ENCODE data around the gene DNASE1L2.
A peak's percentile ranks its signal among the peaks of the same experiment; 100 is the strongest.

DNASE1L2 gene

DNA sequence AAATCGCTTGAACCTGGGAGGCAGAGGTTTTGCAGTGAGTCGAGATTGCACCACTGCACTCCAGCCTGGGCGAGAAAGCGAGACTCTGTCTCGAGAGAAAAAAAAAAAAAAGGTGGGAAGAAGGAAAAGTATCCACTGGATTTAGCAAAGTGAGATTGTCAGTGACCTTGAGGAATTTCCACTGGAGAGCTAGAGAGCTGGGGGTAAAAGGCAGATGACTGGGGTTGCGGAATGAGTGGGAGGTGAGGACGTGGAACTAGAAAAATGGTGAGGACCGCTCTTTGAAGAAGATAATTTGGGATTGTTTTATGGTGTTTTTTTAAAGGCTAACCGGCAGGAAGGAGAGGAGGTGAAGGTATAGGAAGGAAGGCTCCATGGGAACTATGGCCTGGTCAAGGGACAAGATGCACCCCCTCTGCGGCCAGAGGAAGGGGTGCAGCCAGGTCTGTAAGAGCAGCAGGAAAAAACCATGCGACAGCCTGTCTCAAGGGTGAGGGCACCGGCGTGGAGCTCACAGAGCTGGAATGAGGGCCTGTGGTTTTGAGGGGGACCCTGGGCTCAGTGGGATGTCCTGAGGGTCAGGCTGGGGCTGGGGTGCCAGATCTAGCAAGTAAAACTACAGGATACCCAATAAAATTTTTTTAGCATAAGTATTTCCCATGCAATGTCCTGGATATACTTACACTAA lies 31.7 kb upstream of the DNASE1L2 start:
- DNase-seq (ENCODE audit: low spot score), result no peak

DNA sequence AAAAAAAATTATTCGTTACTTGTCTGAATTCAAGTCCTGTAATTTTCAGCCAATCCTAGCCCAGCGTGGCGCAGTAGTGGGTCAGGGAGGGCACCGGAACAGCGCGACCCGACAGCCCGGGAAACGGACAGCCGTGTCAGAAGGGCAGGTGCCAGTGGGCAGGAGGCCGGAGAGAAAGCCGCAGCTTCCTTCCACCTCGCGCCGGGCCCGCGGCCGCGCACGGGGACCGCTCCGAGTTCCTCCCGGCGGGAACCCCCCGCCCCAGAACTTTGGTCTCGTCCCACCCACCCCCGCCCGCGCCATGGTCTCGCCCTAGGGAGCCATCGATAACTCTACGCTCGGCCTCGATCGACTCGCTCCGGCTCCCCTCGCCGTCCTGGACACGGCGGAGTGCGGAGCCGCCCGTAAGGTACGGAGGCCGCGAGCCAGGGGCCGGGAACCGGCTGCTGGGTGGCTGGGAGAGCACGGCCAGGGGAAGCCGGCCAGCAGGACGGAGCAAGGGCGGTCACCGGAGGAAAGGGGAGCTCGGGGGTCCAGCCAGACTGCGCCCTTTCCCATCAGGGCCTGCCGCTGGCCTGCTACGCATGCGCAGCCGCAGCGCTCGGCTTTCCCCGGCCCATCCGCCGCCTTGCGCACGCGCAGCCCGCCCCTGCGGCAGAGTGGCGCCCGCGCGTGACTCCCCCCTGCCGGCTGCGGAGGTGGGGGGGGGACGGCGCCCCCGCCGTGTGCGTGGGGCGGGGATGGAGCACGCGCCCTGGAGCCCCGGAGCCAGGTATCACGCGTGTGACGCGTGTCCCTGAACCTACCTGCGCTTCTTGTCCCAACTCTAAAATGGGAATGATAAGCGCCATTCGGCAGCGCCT lies 30.9 kb upstream of the DNASE1L2 start, which contains the start of gene MLST8:
Gene MLST8 (plus strand): TSS at position 351 of the 863 bp plus-strand sequence. CDS start 632 bp downstream, outside the sequence.
- DNase-seq (ENCODE audit: low spot score), result peak; percentile 91

- no peak for DNase-seq (ENCODE audit: low spot score)
These were observed 30.3 kb upstream of the DNASE1L2 start for GRCh38 chr16:2205967-2206313.

GRCh38 chr16:2206420-2206779 lies 29.8 kb upstream of the DNASE1L2 start:
- no peak for DNase-seq (ENCODE audit: low spot score)

DNA sequence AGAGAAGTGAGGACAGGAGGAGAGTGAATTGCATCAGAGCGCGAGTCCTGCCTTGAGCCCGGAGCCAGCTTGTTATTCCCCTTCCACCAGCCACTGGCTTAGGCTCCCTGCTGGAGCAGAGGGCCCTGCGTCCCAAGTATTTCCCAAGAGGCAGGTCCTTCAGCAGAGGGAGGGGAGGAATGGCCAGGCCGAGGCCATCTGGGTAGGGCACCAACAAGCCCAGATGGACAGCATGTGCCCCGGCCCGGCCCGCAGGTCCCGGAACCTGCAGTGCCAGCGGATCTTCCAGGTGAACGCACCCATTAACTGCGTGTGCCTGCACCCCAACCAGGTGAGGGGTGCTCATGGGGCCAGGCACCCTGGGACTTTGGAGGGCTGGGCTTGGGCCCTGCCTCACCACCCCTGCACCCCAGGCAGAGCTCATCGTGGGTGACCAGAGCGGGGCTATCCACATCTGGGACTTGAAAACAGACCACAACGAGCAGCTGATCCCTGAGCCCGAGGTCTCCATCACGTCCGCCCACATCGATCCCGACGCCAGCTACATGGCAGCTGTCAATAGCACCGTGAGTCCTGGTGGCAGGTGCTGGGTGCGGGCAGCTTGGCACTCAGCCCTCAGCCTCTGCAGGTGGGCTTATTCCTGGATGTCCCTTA lies 29.3 kb upstream of the DNASE1L2 start:
- no peak for DNase-seq (ENCODE audit: low spot score)

DNA sequence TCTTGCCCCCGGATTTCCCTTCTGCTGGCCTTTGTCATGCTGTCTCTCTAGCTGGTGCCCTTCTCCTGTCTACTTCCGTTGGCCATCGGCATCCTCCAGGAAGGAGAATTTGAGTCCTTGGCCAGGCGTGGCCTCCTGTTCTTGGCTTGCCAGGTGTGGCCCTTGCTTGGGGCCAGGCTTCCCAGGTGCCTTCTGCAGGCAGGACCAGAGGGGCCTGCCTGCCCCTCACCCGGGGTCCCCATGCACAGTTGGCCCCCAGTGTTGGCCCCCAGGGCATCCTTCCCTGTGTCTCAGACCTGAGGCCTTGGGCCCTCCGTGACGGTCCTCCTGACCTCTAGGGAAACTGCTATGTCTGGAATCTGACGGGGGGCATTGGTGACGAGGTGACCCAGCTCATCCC lies 28.4 kb upstream of the DNASE1L2 start:
- no peak for DNase-seq (ENCODE audit: low spot score)

DNA sequence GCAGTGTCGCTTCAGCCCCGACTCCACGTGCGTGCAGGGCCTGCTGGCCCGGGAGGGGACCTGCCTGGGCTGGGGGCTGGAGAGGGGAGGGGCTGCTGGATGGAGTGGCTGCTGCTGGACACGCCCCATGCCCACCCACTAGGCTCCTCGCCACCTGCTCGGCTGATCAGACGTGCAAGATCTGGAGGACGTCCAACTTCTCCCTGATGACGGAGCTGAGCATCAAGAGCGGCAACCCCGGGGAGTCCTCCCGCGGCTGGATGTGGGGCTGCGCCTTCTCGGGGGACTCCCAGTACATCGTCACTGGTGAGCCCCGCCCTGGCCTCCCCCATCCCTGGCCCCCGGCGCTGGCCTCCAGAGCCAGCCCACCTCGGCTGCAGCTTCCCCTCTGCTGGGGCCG lies 27.9 kb upstream of the DNASE1L2 start:
- DNase-seq (ENCODE audit: low spot score), result no peak

DNA sequence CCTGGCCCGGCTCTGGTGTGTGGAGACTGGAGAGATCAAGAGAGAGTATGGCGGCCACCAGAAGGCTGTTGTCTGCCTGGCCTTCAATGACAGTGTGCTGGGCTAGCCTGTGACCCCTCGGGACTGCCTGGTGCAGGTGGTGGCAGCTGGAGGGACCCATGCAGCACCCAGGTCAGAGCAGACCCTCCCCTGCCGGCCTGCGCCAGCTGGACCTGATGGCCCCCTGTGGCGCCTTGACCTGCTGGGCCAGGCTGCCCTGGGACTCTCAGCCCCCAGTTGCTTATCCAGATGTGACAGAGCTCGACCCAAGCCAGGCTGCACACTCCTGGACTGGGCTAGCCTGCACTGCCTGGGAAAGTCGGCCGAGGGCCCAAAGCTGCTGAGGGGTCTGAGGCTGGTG lies 27.5 kb upstream of the DNASE1L2 start:
- no peak for DNase-seq (ENCODE audit: low spot score)

GRCh38 chr16:2209258-2210008 lies 26.8 kb upstream of the DNASE1L2 start:
- no peak for DNase-seq (ENCODE audit: low spot score)

GRCh38 chr16:2210009-2210332 lies 26.3 kb upstream of the DNASE1L2 start:
- DNase-seq (ENCODE audit: low spot score), result no peak

GRCh38 chr16:2210386-2211365 lies 25.6 kb upstream of the DNASE1L2 start, which contains the start of gene BRICD5:
BRICD5 (minus strand) TSS chr16:2210863; CDS start chr16:2210833, 30 bp downstream.
- DNase-seq (ENCODE audit: low spot score), result no peak

- DNase-seq (ENCODE audit: low spot score), result no peak
These were observed 24.3 kb upstream of the DNASE1L2 start for GRCh38 chr16:2211923-2212347.

- no peak for DNase-seq (ENCODE audit: low spot score)
These were observed 23.6 kb upstream of the DNASE1L2 start for GRCh38 chr16:2212362-2213324.

- no peak for DNase-seq (ENCODE audit: low spot score)
These were observed 22.2 kb upstream of the DNASE1L2 start for GRCh38 chr16:2213817-2214718.

GRCh38 chr16:2214719-2214968 lies 21.6 kb upstream of the DNASE1L2 start, which contains the start of gene PGP:
PGP (minus strand) TSS chr16:2214840; CDS start chr16:2214777, 63 bp downstream.
- no peak for DNase-seq (ENCODE audit: low spot score)

DNA sequence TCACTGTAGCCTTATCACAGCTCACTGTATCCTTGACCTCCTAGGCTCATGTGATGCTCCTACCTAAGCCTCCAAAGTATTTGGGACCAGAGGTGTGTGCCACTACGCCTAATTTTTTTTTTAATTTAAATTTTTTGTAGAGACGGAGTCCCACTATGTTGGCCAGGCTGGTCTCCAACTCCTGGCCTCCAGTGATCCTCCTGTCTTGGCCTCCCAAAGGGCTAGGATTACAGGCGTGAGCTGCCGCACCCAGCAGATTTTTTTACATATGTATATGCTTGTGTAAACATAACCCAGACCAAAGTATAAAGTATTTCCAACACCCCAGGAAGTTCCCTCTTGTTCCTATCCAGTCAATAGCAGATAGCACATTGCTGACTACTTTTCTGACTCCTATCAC lies 19.9 kb upstream of the DNASE1L2 start:
- no peak for DNase-seq (ENCODE audit: low spot score)

DNA sequence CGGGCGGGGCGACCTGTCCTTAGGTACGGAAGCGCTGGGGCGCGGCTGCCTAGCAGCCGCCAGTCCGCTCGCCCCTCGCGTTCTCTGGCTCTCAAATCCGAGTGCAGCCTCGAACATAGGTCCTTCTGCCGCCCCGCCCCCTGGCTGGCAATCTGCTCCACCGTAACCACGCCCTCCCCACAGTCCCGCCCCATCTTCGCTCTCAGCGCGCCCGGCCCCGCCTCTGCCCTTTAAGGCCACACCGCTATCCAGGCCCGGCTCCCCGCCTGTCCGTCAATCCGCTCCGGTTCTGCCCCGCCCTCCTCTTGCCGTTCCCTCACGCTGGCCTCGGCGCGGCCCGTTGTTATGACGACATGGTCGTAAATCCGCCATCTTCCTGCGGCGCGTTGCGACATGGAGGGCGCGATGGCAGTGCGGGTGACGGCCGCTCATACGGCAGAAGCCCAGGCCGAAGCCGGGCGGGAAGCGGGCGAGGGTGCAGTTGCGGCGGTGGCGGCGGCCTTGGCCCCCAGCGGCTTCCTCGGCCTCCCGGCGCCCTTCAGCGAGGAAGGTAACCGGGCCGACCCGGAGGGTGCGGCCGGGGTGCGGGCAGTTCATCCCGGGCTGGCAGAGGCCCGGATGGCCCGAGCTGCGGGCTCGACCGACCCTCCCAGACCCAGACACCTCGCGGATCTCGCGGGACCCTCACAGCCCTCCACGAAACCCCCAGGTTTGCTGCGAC lies 12.9 kb upstream of the DNASE1L2 start, which contains the start of gene E4F1:
Gene E4F1 (plus strand): TSS at position 371 of the 721 bp plus-strand sequence. CDS start 23 bp downstream, at position 394.
- peak; percentile 99 for DNase-seq (ENCODE audit: low spot score)

- DNase-seq (ENCODE audit: low spot score), result no peak
These were observed 12.2 kb upstream of the DNASE1L2 start for GRCh38 chr16:2223942-2224486.

Measured in CD4-positive, alpha-beta T cell treated with Interleukin-6 at 100 ng/mL for 8 hours (primary cell).